ENCODE data around the gene DCLRE1B.

Gene DCLRE1B

DNA sequence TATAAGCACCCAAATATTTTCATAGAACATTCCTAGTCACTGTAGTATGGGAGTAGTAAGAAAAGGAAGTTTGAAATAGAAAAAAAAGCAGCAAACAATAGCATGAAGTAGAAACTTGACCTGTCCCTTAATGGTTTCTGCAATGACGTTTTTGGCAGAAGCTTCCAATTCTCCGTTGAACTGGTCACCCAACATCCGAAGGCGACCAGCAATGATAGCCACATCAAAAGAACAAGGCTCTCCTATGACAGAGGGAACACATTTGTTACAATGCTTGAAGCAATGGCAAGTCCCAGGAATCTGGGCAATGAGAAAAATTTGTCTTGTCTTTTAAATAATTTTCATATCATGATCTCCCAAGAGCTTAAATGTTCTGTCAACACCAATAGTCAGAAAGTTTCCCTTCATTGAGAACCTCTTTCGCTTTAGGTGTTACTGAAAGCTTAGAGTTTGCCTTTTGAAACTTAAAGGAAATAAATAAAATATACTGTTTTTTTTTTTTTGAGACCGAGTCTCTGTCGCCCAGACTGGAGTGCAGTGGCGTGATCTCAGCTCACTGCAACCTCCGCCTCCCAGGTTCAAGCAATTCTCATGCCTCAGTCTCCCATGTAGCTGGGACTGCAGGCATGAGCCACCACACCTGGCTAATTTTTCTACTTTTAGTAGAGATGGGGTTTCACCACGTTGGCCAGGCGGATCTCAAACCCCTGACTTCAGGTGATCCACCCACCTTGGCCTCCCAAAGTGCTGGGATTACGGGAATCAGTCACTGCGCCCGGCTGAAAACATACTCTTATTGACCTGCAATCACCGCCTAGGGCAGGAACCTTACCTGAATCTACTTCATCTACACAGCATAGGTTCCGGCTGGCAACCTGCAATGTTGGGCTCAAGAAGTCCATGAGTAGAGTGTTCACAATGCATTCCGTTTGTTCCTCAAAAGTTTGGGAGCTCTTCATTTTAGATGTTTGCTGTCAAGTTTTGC is 18.4 kb upstream of the DCLRE1B start:
- DNase-seq (ENCODE audit: low spot score), result no peak
- H3K27ac ChIP-seq, result no peak overlapping the region
- CTCF ChIA-PET, result interaction anchor here (0.6 kb wide), 1 partner anchor 24 kb away, joined by 3 read pairs; no protein-coding TSS in a partner anchor
- POLR2A ChIA-PET (ENCODE audit: low non-redundant PET), result no interaction called here
- no peak for TF ChIP-seq CTCF (conservative IDR thresholded peaks at IDR 0.05; ENCODE audit: low read depth)

- ChIA-PET POLR2A (ENCODE audit: low non-redundant PET) (no interaction called here), CTCF (interaction anchor here (0.6 kb wide), 1 partner anchor 23 kb away, joined by 3 read pairs; no protein-coding TSS in a partner anchor)
- no peak for TF ChIP-seq CTCF (conservative IDR thresholded peaks at IDR 0.05; ENCODE audit: low read depth)
- no peak within 1 kb of the TSS for H3K27ac ChIP-seq
- peak; percentile 5 for DNase-seq (ENCODE audit: low spot score)
Observed at GRCh38 chr1:113887402-113888175, 17.5 kb upstream of the DCLRE1B start, which contains the start of gene BCL2L15. Gene BCL2L15, minus strand, starts transcription at chr1:113887581. Its CDS starts 206 bp downstream, at chr1:113887375.

DNA sequence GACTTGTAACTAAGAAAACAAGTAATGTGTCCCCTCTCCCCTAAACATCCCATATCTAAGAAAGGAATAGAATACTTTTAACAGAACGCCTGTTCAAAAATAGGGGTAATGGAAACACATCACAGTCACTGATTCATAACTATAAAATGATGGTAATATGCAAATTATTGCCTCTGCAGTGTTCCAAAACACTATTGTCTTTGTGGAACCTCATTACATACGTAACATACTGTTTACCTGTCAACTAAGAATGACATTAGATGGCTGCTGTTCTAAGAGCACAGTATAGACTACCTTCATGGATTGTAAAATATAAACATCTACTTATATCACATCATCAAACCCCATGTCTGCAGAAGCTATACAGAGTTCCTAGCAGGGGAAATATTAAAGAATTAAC is 14.3 kb upstream of the DCLRE1B start:
- no peak for TF ChIP-seq CTCF (conservative IDR thresholded peaks at IDR 0.05; ENCODE audit: low read depth)
- CTCF ChIA-PET, result interaction anchor here (0.6 to 0.7 kb wide), 3 partner anchors 9 to 358 kb away, joined by 3 to 4 read pairs (median 3); no protein-coding TSS in a partner anchor
- POLR2A ChIA-PET (ENCODE audit: low non-redundant PET), result interaction anchor here (0.7 kb wide), 1 partner anchor 13 kb away, joined by 7 read pairs; no protein-coding TSS in a partner anchor
- DNase-seq (ENCODE audit: low spot score), result no peak
- H3K27ac ChIP-seq, result no peak overlapping the region

- ChIA-PET POLR2A (ENCODE audit: low non-redundant PET) (interaction anchor here (0.7 kb wide), 1 partner anchor 14 kb away, joined by 7 read pairs; no protein-coding TSS in a partner anchor), CTCF (interaction anchor here (0.6 kb wide), 3 partner anchors 10 to 357 kb away, joined by 3 read pairs; no protein-coding TSS in a partner anchor)
- TF ChIP-seq CTCF (conservative IDR thresholded peaks at IDR 0.05; ENCODE audit: low read depth), result no peak
- DNase-seq (ENCODE audit: low spot score), result no peak
- no peak overlapping the region for H3K27ac ChIP-seq
Observed at GRCh38 chr1:113891631-113892220, 13.4 kb upstream of the DCLRE1B start.

- POLR2A ChIA-PET (ENCODE audit: low non-redundant PET), result no interaction called here
- no peak for TF ChIP-seq CTCF (conservative IDR thresholded peaks at IDR 0.05; ENCODE audit: low read depth)
- no peak for DNase-seq (ENCODE audit: low spot score)
- CTCF ChIA-PET, result interaction anchor here (0.5 to 0.6 kb wide), 2 partner anchors 20 to 57 kb away, joined by 3 read pairs; no protein-coding TSS in a partner anchor
- H3K27ac ChIP-seq, result no peak overlapping the region
Observed at GRCh38 chr1:113893267-113893666, 11.9 kb upstream of the DCLRE1B start.
